ENCODE measurements around the gene HNRNPA0.
"Not testable (repeated sequence)": the region's sequence is repeated elsewhere in the genome, so short reads cannot be mapped to it uniquely, and the experiment has no call there.

The HNRNPA0 gene

DNA sequence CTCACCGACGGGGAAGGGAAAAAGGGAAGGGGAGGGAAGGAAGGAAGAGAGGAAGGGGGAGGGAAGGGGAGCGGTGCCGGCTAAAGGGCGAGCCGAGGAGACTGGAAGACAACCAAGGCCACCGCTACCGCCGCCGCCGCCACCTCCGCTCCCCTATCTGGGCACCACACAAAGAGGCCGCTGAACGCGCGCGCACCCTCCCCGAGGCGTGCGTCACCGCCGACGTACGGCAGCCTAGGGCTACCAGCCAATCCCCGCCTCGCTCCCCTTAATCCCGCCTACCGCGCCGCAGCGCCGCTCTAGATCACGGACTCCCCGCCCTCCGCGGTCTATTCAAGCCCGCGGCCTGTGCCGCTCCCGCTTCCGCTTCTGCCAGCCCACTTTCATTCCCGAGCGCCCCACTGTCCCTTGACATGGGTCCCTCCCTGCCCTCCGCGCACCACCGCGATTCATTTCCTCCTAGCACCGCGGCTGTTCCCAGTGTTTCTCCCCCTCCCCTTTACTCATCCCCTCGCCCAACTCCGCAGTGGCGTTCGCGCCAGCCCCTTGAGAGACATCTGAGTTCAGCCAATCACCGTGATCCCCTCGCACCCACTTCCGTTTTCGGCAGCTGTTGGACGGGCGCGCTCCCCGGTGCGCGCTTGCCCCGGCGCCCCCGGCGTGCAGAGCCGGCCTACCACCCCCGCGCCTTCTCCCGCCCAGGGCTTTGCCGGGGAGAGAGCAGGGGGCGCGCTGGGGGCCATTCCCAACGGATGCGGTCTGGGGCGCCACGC lies at the start of gene HNRNPA0:
TSS of gene HNRNPA0 (minus strand) at position 176 of the 773 bp plus-strand sequence. CDS start 297 bp downstream, outside the sequence.
- DNase-seq, result peak; percentile 92

- DNase-seq, result no peak
Observed at GRCh38 chr5:137802282-137803210, 48.4 kb upstream of the HNRNPA0 start.

DNA sequence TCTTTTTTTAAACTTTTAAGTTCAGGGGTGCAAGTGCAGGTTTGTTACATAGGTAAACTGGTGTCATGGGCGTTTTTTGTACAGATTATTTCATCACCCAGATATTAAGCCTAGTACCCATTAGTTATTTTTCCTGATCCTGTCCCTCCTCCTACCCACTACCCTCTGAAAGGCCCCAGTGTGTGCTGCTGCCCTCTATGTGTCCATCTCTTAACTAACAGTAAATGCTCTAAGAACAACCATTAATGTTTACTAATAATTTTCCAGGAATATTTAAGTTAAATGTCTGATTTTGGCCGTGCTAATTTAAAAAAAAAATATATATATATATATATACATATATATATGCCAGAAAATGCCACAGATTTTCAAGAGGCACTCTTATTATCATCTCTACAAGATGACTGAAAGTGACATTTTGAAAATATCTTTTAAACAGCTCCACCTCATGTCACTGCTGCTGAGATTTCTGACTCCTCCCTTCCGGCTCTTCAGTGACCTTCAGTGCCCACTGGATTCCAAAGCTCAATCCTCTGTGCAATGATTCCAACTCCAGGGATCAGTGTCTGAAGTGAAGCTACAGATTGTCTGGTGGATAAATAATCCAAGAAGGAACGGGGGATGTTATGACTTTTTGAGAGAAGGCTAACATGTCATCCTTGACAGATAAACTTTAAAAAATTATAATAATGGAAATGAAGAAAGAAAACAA lies 46.7 kb upstream of the HNRNPA0 start:
- no peak for DNase-seq

- DNase-seq, result no peak
Observed at GRCh38 chr5:137796279-137796678, 42.1 kb upstream of the HNRNPA0 start.

- DNase-seq, result no peak
Observed at GRCh38 chr5:137794863-137795262, 40.7 kb upstream of the HNRNPA0 start.

DNA sequence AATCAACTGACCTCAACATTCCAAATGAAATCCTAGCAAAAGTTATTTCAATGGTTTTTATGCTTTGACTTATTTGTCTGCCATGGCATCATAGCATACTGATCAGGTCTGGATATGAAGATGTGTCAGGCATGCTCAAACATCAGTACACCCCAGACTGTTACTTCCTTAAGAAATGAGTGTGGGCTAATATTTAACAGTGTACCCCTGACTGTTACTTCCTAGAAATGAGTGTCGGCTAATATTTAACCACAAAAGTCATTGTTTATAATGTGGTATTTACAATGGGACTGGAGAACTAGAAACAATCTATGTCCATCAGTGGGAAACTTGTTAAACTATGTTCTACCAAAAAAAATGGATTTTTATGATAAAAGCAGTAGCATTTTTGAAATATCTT lies 38.1 kb upstream of the HNRNPA0 start:
- no peak for DNase-seq

- no peak for DNase-seq
Observed at GRCh38 chr5:137791799-137792198, 37.6 kb upstream of the HNRNPA0 start.

DNA sequence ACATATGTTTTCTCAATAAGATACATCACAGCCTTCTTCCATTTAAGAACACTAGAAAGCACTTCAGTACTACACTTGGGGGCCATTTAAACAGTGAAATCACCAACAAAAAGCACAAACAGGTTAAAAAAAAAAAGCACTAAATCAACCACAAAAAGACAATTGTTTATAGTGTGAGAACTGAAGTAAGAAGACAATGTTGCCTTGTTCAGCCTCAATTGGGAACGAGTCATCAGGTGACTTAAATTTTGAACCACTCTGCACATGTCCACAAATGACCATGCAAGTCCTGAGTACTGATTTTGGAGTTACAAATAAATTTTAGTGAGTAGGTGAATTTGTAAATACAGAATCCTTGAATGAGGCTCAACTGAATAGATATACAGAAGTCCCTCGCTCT lies 37.2 kb upstream of the HNRNPA0 start:
- no peak for DNase-seq

DNA sequence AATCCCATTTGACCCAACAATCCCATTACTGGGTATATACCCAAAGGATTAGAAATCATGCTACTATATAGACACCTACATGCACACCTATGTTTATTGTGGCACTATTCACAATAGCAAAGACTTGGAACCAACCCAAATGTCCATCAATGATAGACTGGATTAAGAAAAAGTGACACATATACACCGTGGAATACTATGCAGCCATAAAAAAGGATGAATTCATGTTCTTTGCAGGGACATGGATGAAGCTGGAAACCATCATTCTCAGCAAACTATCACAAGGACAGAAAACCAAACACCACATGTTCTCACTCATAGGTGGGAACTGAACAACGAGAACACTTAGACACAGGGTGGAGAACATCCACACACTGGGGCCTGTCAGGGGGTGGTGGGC lies 34.4 kb upstream of the HNRNPA0 start:
- DNase-seq, result not testable (repeated sequence)

- no peak for DNase-seq
Observed at GRCh38 chr5:137782984-137783536, 28.9 kb upstream of the HNRNPA0 start.

- DNase-seq, result no peak
Observed at GRCh38 chr5:137782055-137782454, 27.9 kb upstream of the HNRNPA0 start.

GRCh38 chr5:137778772-137779564 lies 24.8 kb upstream of the HNRNPA0 start:
- no peak for DNase-seq

- not testable (repeated sequence) for DNase-seq
Observed at GRCh38 chr5:137767937-137768336, 13.8 kb upstream of the HNRNPA0 start.

- DNase-seq, result no peak
Observed at GRCh38 chr5:137761566-137761965, 7.4 kb upstream of the HNRNPA0 start.

DNA sequence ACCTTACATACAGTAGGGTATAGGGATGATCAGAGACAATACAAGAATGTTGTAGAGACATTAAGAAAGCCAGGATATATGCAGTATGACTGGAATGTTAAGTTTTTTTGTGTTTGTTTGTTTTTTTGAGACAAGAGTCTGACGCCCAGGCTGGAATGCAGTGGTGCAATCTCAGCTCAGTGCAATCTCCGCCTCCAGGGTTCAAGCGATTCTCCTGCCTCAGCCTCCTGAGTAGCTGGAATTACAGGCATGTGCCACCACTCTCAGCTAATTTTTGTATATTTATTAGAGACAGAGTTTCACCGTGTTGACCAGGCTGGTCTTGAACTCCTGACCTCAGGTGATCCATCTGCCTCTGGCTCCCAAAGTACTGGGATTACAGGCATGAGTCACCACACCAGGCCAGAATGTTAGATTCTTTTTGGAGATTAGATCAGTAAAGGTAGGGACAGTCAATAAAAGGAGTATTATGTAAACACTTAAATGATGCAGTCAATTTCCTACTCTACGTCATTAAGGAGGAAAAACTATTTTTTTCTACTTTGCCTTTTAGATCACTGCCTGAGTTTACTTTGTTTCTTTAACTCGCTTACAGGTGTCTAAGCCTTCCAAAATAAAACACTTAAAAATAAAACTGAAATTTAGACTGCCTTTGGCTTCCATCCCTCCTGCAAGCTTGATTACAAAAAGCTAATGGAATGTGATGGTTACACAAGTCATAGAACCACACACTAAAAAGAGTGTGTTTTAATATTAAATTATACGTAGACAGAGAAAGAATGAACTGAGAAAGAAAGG lies 6.8 kb upstream of the HNRNPA0 start:
- DNase-seq, result no peak

GRCh38 chr5:137760294-137760693 lies 6.1 kb upstream of the HNRNPA0 start:
- DNase-seq, result no peak

DNA sequence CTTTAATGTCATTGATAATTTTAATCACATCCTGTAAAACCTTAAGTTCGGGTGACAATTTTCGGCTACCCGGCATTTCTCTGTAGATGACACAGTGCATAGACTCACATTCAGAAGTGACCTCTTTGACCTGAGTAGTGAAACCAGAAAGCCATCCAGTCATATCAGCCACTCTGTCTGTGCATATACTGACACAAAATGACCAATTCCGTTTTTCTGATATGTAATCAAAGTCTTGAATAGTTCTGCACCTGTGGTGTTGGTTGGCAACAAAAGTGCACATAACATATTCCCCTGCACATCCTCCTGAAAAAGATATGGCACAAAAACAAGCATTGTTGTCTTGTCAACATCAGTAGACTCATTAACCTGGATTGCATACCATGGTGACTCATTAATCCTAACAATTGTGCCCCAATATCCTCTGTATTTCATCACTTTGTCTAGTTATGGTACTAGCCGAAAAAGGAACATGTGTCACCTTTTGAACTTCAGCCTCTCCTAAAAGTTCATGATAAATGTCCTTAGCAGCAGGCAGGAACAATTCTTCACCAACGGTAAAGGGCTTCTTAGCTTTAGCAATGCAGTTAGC lies 4.6 kb upstream of the HNRNPA0 start:
- DNase-seq, result no peak

DNA sequence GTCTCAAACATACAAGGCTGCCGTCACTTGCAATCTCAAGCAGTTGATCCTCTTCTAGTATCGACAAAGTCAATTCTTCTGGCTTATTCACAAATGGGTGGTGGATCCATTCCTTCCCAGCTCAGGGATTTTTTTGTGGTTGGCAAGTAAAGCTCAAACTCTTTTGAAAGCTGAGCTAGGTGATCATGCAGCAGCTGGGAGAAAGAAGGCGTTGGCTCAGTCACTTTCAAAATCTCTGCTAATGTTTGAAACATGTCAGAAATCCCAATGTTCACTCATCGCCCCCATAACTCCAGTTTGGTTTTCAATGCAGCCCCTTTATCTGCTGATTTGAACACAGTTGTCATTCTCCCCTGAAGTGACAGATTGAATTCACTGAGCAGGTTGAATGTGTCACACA lies 4.0 kb upstream of the HNRNPA0 start:
- no peak for DNase-seq

GRCh38 chr5:137757634-137758033 lies 3.5 kb upstream of the HNRNPA0 start:
- DNase-seq, result no peak

- DNase-seq, result no peak
Observed at GRCh38 chr5:137754961-137755762, 999 bp upstream of the HNRNPA0 start.
